Neural cell (in vitro differentiated cells): Measurements from ENCODE around the gene RALGDS.

ENCODE experiments used
- CTCF ChIP-seq: fragments of 450-650 bp; IDR thresholded peaks from 2 replicates; pipeline ENCODE4 v1.5.1; 2014; ENCODE audit warnings: antibody characterized with exemption, mild to moderate bottlenecking, moderate library complexity; ENCODE audit not compliant: poor library complexity, severe bottlenecking
- POLR2AphosphoS5 ChIP-seq: IDR thresholded peaks from 2 replicates; pipeline ENCODE4 v1.6.1; 2012
- RAD21 ChIP-seq: fragments of 450-650 bp; conservative IDR thresholded peaks from 2 replicates; pipeline ENCODE4 v1.6.1; 2014; ENCODE audit warnings: antibody characterized with exemption, mild to moderate bottlenecking, moderate library complexity
- TAF1 ChIP-seq: IDR thresholded peaks from 2 replicates; pipeline ENCODE4 v1.6.1; 2012; ENCODE audit warnings: low read depth

GRCh38 chr9:133167096-133167730 is 46.2 kb upstream of the RALGDS start:
- TF ChIP-seq RAD21, result no peak
- no peak for TF ChIP-seq CTCF
- TF ChIP-seq POLR2AphosphoS5, result no peak
- no peak for TF ChIP-seq TAF1
